HT-29 (cell line): ENCODE results near the gene DOLK. TPM values are rescaled to one million over a fixed set of nuclear protein-coding genes. Genes with fewer than 3 reads are reported as not detected.

Experiments
- DNase-seq: peaks from one replicate; pipeline ENCODE4 v3.0.0-alpha.2; 2015; ENCODE audit warnings: low spot score
- total RNA-seq: library from RNA; depleted of rRNA; stranded (reverse); fragments of >200 nt; shearing (Covaris generic); gene quantifications from 2 replicates; pipeline ENCODE4 v1.2.3, GENCODE V29; 2014; rRNA removed

Gene DOLK
- total RNA-seq, 1 experiment from 2014 or later = 29.0 TPM

DNA sequence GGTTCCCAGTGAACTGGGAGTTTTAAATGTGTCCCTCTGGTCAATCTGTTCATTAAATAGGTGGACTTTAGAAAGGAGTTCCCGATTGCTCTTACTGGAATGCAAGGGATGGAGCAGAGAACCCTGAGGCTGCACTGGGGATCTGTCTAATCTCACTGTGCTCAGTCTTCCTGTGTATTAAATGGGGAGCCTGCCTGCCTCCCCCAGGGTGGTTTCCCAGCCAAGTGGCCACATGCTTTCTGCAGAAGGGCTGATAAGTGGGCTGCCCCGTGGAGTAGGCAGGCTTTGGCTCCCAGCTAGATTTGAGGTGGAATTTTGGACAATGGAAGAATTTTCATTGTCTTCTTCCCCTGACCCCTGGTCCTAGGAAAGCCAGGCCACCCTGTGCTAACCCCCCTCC lies 40.7 kb downstream of the DOLK start:
- DNase-seq = no peak

DNA sequence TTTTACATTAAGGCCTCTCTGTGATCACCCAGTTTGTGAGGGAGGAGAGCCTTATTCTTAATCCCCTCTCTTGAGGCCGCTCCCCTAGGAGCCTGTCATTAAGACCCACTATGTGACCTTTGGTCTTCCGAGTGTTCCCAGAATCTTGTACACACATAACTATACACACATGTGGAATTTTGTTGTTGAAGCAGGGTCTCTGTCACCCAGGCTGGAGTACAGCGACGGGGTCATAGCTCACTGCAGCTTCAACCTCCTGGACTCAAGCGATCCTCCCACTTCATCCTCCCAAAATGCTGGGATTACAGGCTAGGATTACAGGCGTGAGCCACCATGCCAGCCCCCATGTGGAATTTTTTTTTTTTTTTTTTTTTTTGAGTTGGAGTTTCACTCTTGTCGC lies 41.4 kb downstream of the DOLK start:
- no peak for DNase-seq

DNA sequence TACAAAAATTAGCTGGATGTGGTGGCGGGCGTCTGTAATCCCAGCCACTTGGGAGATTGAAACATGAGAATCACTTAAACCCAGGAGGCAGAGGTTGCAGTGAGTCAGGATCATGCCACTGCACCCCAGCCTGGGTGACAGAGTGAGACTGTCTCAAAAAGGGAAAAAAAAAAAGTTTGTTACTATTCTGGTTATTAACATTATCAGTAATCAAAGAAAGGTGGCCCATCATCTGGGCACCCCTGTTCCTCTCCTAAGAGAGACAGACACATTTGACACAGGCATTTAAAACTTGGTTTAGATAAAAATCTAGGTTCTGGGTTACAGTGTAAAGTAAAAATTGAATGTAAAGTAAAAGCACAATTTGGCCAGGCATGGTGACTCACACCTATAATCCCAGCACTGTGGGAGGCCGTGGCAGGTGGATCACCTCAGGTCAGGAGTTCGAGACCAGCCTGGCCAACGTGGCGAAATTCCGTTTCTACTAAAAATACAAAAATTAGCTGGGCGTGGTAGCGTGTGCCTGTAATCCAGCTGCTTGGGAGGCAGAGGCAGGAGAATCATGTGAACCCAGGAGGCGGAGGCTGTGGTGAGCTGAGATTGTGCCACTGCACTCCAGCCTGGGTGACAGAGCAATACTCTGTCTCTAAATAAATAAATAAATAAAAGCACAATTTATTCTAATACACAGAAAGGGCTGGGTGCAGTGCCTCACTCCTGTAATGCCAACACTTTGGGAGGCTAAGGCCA lies 43.4 kb downstream of the DOLK start:
- no peak for DNase-seq

DNA sequence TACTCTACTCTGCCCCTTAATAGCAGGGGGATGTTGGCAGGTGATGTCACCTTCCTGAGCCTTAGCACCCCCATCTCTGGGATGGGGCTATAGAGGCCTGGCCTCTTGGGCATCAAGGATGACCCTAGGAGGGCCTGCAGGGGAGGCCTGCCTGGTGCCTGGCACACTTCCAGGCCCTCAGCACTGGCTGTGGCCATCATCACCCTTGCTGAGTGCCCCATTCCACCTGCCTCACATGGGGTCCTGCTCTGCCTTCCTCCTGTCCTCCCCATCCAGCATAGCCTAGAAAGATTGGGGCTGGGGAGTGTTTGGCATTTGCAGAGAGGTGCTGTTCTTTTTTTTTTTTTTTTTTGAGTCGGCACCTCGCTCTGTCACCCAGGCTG lies 44.3 kb downstream of the DOLK start:
- DNase-seq = no peak

DNA sequence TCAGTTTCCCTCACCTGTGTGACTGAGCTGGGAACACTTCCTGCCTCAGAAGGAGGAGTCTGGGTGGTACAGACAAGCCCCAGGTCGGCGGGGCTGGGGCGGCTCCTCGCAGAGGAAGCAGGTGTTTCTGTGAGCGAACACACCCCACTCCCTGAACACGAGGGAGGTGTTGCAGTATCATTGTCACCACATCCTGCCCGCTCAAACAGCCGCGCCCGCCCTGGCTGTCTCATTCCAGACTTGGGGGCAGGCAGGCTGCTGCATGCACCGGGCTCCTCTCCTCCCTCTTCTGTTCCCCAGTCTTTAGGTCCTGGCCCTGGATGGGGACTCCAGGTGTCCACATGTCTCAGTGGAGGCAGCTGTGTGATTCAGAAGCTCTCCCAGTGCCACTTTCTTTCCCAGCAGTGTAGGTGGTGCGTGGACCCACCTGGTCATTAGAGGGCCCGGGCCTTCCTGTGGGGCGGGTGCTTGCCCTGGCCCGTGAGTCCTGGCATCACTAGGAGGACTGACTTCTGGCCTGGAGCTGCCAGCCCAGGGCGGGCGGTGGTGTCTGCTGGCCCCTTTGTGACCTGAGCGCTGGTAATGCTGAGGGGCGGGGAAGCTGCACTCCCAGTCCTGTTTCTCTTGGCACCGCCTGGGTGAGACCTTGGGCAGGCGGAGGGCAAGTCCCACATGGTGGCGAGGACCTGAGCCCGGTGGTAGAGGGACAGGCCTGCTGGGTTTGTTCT lies 44.9 kb downstream of the DOLK start:
- DNase-seq = peak; percentile 79

DNA sequence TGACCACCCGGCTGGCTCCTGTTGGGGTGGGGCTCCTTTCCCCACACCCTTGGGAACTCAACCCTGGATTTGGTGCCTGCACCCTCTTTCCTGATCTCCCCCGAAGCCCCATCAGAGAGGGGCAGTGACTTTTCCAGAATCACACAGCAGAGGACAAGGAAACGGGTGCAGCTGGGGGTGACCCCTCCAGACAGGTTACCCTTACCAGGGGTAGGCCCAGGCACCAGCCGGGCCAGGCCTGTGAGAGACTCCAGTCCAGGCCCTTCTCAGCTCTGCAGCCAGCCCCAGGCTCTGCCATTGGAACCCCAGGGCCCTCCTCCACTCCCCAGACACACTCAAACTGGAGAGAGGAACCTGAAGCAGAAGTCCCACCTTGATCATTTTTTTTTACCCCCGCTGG lies 45.6 kb downstream of the DOLK start:
- no peak for DNase-seq

DNA sequence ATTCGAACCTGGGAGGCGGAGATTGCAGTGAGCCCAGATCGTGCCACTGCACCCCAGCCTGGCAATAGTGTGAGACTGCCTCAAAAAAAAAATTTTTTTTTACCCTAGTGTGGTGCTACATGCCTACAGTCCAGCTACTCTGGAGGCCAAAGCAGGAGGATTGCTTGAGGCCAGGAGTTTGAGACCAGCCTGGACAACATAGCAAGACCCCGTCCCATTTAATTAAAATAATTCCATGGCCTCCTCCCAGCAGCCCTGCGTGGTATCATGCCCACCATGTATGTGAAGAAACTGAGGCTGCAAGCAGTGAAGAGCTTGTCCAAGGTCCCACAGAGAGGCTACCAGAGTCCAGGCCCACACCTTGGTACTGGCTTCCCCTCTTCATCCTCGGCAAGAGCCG lies 46.0 kb downstream of the DOLK start:
- DNase-seq = no peak

DNA sequence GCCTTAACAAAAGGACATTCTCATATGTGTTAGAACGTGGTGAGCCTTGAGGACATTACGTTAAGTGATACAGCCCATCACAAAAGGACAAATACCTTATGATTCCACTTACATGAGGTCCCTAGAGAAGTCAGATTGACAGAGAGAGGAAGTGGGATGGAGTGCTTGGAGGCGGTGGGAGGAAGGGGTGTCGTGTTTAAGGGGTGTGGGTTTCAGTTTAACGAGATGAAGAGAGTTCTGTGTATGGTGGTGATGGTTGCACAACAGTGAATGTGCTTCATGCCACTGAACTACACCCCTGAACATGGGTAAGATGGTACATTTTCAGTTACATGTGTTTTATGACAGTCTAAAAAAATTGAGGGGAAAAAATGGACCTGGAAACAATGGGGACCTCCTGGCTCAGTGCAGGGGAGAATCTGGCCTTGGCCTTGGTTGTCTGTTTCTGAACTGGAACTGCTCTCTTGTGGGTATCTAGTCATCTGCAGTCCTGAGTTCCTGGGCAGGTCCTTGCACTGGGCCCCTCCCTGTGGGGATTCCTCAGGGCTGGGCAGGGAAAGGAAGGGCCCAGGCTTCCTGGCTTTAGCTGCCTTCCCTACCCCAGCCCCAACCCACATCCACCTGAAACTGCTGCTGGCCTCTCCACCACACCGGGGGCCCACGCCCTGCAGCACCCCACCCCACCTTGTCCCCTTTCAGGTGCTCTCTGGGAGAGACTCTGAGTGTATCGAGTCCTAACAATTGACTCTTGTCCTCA lies 47.7 kb downstream of the DOLK start:
- DNase-seq = peak; percentile 44

DNA sequence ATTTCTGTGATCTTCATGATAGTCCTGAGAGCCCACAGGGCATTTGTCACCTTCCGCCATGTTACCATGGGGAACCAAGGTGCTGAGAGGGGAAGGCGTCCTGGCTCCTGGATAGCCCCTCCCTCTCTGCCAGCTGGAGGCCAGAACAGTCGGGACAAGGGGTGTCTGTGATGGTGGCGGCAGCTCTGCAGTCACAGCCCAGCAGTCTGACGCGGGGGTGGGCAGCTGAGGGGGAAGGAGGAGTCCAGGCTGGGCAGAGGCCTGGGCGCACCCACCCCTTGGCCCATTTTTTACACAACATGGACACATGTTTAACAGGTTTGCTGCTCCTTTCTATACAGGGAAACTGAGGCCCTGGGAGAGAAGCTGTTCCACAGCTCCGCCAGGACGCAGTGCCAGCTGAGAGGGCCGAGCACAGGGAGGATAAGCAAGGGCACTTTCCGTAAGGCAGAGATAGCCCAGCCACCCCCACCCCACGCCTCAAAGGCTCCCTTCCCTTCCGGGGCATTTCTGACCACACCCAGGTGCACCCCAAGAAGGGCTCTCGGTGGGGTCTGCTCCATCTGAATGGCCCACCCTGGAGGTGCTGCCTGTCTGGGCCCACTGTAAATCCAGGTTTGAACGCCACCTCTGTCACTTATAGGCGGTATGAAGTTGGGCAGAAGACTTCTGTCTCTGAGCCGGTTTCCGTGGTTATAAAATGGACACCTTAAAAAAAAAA lies 48.4 kb downstream of the DOLK start:
- DNase-seq = no peak

DNA sequence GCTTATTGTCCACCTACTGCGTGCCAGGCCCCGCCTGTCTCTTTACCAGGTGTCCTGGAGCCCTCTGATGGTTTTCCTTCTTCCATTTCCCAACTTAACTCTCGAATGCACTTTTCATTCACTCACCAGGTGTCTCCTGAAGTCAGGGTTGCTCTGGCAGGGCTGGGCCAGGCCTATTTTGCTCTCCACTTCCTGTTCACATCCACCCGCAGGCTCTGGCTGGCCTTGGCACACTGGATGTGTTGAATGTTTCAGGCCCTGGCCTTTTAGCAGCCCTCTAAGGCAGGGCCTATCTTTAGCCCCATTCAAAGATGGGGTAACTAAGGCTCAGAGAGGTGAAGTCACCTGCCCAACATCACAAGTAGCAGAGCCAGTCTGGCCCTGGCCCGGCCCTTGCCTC lies 49.0 kb downstream of the DOLK start:
- DNase-seq = no peak

DNA sequence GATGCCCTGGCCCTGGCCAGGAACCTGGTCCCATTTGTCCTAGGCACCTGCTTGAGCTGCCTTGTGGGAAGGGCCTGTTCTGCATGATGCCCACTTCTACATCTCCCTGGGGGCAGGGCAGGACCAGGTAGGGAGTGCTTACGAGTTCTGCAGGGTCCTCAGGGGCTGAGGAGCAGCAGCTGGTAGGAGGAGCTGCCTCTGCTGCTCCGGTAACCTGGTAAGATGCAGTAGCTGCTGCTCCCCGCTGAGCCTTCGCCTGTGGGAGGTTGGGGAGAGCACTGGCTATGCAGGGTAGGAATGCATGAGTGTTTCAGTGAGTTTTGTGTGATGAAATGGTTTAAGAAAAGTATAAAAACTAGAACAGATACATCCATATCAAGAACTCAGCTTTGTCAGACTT lies 51.8 kb downstream of the DOLK start:
- no peak for DNase-seq

Other genes with a start within 250 kb of the DOLK start
- 17.9 and 18.7 TPM in 2 replicates for gene PKN3, start 245.1 kb downstream of the DOLK start, total RNA-seq
- gene ZDHHC12, start 223.5 kb downstream of the DOLK start, total RNA-seq = 160 and 195 TPM in 2 replicates
- 17.2 and 18.5 TPM in 2 replicates for gene ZER1, start 175.7 kb downstream of the DOLK start, total RNA-seq
- 24.0 and 25.4 TPM in 2 replicates for gene TBC1D13, start 160.3 kb downstream of the DOLK start, total RNA-seq
- 52.1 and 70.8 TPM in 2 replicates for gene ENDOG, start 129.1 kb downstream of the DOLK start, total RNA-seq
- gene SPOUT1, start 117.8 kb downstream of the DOLK start, total RNA-seq = 97.6 and 121 TPM in 2 replicates
- gene KYAT1, start 65.7 kb downstream of the DOLK start, total RNA-seq = 10.4 and 11.8 TPM in 2 replicates
- 39.5 and 43.2 TPM in 2 replicates for gene LRRC8A, start 65.5 kb downstream of the DOLK start, total RNA-seq
- gene PHYHD1, start 26.6 kb downstream of the DOLK start, total RNA-seq = not detected in 2 replicates
- 55.8 and 75.5 TPM in 2 replicates for gene NUP188, start 96 bp upstream of the DOLK start, total RNA-seq
- gene SH3GLB2, start 80.7 kb upstream of the DOLK start, total RNA-seq = 118 and 146 TPM in 2 replicates
- gene MIGA2, start 89.0 kb upstream of the DOLK start, total RNA-seq = 64.8 and 66.6 TPM in 2 replicates
- 45.4 and 50.8 TPM in 2 replicates for gene DOLPP1, start 133.5 kb upstream of the DOLK start, total RNA-seq
- 37.4 and 43.7 TPM in 2 replicates for gene CRAT, start 163.2 kb upstream of the DOLK start, total RNA-seq
- 206 and 210 TPM in 2 replicates for gene PTPA, start 163.8 kb upstream of the DOLK start, total RNA-seq
- 68.5 and 77.2 TPM in 2 replicates for gene IER5L, start 230.7 kb upstream of the DOLK start, total RNA-seq